GOT3 (cell line): Measurements from ENCODE around the gene BTBD19.
"Not testable (repeated sequence)": the region's sequence is repeated elsewhere in the genome, so short reads cannot be mapped to it uniquely, and the experiment has no call there.

Experiments
- DNase-seq: peaks from one replicate; lab custom pipeline; 2025; ENCODE audit warnings: mixed read lengths; lab: John Stamatoyannopoulos, UW

The BTBD19 gene

GRCh38 chr1:44808063-44808937 lies at the start of gene BTBD19:
BTBD19 (plus strand) TSS chr1:44808523; CDS start chr1:44808821, 298 bp downstream.
- peak; percentile 80 for DNase-seq

GRCh38 chr1:44759077-44759476 lies 49.2 kb upstream of the BTBD19 start:
- DNase-seq: no peak

- DNase-seq: no peak
Measured at GRCh38 chr1:44760876-44761275, 47.4 kb upstream of the BTBD19 start.

- not testable (repeated sequence) for DNase-seq
Measured at GRCh38 chr1:44766421-44766820, 41.9 kb upstream of the BTBD19 start.

- peak; percentile 71 for DNase-seq
Measured at GRCh38 chr1:44775078-44775929, 33.0 kb upstream of the BTBD19 start, which contains the start of gene RPS8. RPS8 (plus strand) TSS chr1:44775540; CDS start chr1:44775597, 57 bp downstream.

GRCh38 chr1:44775930-44776729 lies 32.2 kb upstream of the BTBD19 start:
- no peak for DNase-seq

- no peak for DNase-seq
Measured at GRCh38 chr1:44776730-44777068, 31.6 kb upstream of the BTBD19 start.

GRCh38 chr1:44777547-44777946 lies 30.8 kb upstream of the BTBD19 start:
- no peak for DNase-seq

GRCh38 chr1:44777969-44778635 lies 30.2 kb upstream of the BTBD19 start:
- no peak for DNase-seq

- no peak for DNase-seq
Measured at GRCh38 chr1:44778705-44779576, 29.4 kb upstream of the BTBD19 start.

GRCh38 chr1:44780583-44781121 lies 27.7 kb upstream of the BTBD19 start:
- no peak for DNase-seq

- DNase-seq: no peak
Measured at GRCh38 chr1:44783697-44784093, 24.6 kb upstream of the BTBD19 start.

- no peak for DNase-seq
Measured at GRCh38 chr1:44784094-44785028, 24.0 kb upstream of the BTBD19 start.

- DNase-seq: no peak
Measured at GRCh38 chr1:44785029-44785380, 23.3 kb upstream of the BTBD19 start.

GRCh38 chr1:44785501-44786137 lies 22.7 kb upstream of the BTBD19 start:
- DNase-seq: no peak

- DNase-seq: no peak
Measured at GRCh38 chr1:44786138-44786840, 22.0 kb upstream of the BTBD19 start.

GRCh38 chr1:44786841-44787426 lies 21.4 kb upstream of the BTBD19 start:
- DNase-seq: no peak

- no peak for DNase-seq
Measured at GRCh38 chr1:44787506-44787905, 20.8 kb upstream of the BTBD19 start.
